PFSK-1 (cell line): Measurements from ENCODE around the gene ANKK1.

Experiments used
- FOXP2 ChIP-seq: optimal IDR thresholded peaks from 2 replicates; pipeline ENCODE3; 2011; ENCODE audit warnings: borderline replicate concordance, control low read depth, inconsistent platforms; ENCODE audit not compliant: insufficient read depth; ENCODE audit errors: extremely low read length, extremely low read depth
- POLR2AphosphoS5 ChIP-seq: IDR thresholded peaks from 2 replicates; pipeline ENCODE4 v1.6.1; 2012; ENCODE audit warnings: low read depth, mild to moderate bottlenecking, control low read depth, low read length, moderate library complexity
- SIN3A ChIP-seq: IDR thresholded peaks from 2 replicates; pipeline ENCODE4 v1.6.1; 2012; ENCODE audit warnings: mild to moderate bottlenecking, low read length, moderate library complexity, borderline replicate concordance; ENCODE audit not compliant: insufficient read depth
- TAF1 ChIP-seq: IDR thresholded peaks from 2 replicates; pipeline ENCODE4 v1.6.1; 2012; ENCODE audit warnings: low read length, control low read depth, borderline replicate concordance; ENCODE audit not compliant: insufficient read depth
- TF ChIP-seq, protein P1 (sequence below), 2 experiments: IDR thresholded peaks; 2 replicates each; pipeline versions ENCODE4 v1.6.1 to v1.8.0; 2011 to 2012; ENCODE audit warnings: low read depth in 2 of 2, low read length in 2 of 2, control low read depth in 1 of 2, inconsistent platforms in 1 of 2, mild to moderate bottlenecking in 1 of 2, moderate library complexity in 1 of 2; ENCODE audit not compliant: insufficient read depth in 1 of 2

Gene ANKK1

DNA sequence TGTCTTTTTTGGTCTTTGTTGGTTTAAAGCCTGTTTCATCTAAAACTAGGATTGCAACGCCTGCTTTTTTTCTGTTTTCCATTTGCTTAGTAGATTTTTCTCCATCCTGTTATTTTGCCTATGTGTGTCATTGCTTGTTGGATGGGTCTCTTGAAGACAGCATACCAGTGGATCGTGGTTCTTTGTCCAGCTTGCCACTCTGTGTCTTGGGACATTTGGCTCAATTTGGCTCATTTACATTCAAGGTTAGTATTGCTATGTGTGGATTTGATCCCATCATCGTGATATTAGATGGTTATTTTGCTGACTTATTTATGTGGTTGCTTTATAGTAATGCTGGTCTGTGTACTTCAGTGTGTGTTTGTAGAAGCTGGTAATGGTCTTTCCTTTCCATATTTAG, 31.4 kb upstream of the ANKK1 start:
- no peak for TF ChIP-seq FOXP2
- no peak for TF ChIP-seq POLR2AphosphoS5
- no peak for TF ChIP-seq TAF1
- no peak for TF ChIP-seq SIN3A
- TF ChIP-seq, protein P1, sequence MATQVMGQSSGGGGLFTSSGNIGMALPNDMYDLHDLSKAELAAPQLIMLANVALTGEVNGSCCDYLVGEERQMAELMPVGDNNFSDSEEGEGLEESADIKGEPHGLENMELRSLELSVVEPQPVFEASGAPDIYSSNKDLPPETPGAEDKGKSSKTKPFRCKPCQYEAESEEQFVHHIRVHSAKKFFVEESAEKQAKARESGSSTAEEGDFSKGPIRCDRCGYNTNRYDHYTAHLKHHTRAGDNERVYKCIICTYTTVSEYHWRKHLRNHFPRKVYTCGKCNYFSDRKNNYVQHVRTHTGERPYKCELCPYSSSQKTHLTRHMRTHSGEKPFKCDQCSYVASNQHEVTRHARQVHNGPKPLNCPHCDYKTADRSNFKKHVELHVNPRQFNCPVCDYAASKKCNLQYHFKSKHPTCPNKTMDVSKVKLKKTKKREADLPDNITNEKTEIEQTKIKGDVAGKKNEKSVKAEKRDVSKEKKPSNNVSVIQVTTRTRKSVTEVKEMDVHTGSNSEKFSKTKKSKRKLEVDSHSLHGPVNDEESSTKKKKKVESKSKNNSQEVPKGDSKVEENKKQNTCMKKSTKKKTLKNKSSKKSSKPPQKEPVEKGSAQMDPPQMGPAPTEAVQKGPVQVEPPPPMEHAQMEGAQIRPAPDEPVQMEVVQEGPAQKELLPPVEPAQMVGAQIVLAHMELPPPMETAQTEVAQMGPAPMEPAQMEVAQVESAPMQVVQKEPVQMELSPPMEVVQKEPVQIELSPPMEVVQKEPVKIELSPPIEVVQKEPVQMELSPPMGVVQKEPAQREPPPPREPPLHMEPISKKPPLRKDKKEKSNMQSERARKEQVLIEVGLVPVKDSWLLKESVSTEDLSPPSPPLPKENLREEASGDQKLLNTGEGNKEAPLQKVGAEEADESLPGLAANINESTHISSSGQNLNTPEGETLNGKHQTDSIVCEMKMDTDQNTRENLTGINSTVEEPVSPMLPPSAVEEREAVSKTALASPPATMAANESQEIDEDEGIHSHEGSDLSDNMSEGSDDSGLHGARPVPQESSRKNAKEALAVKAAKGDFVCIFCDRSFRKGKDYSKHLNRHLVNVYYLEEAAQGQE (IDR thresholded peaks at IDR 0.05; ENCODE audit: insufficient read depth in 1 of 2, low read depth in 2 of 2, low read length in 2 of 2) = no peak

DNA sequence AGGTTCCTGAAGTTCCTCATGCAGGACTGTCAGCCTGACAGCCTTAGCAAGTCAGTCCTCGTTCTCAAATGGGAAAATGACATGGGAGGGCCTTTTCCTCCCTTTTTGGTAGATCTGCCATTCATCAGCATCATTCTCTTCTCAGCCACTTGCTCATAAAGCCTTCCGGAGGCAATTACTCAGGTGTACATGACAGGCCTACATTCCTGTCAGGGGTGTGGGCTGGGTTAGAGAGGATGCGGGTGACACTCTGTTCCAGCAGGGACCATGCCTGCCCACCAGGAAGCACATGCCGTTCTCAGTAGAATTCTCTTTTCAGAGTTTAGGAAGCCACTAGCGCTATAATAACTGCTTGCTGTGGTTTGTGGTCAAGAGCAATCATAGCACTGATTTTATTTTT, 24.2 kb upstream of the ANKK1 start:
- TF ChIP-seq SIN3A (no peak), POLR2AphosphoS5 (no peak), TAF1 (no peak), FOXP2 (no peak)
- TF ChIP-seq, protein P1 (IDR thresholded peaks at IDR 0.05; ENCODE audit: insufficient read depth in 1 of 2, low read depth in 2 of 2, low read length in 2 of 2) = no peak

DNA sequence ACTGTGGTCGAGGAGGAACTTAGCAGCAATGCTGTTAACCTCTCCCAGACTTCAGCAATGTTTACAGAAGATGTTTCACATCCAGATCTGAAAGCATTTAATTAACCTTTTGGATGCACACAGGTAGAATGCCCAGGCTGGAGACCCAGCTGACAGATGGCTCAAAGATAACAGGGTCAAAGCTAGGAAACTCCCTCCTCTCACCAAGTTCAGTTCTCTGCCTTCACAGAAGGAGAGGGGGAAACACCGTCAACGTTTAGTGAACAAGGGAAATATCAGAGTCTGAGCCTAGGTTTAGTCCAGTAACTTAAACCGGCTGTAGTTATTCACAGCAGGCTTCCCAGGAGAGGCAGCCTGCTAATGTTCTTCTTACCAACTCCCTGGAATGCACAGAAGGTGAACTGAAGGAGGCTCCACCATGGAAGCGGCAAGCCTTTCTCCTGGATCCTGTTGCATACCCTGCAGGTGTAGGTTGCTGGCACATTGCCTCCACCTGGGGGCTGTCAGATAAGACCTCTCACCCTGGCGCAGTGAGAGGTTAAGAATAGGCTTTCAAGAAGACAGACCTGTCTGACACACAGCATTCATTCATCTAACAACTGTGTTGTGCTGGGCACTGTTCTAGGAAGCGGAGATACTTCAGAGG, 23.5 kb upstream of the ANKK1 start:
- no peak for TF ChIP-seq TAF1

DNA sequence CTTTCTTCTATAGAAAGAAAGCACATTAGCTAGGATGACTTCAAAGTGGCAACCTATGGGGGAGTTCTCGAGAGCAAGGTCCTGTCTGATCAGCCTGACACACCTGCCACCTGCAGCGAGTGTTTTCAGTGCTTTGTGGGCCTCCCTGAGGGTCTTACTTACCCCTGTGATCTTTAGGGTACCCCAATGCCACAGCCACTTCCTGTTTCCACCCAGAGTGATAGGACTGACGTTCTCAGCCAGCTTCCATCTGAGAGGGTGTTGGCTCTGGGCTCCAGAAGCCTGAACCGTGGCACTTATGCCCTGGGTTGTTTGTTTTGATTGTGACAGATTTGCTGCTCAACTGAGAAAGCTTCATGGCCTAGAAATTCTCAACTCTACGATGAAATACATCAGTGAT, 21.7 kb upstream of the ANKK1 start:
- no peak for TF ChIP-seq POLR2AphosphoS5

DNA sequence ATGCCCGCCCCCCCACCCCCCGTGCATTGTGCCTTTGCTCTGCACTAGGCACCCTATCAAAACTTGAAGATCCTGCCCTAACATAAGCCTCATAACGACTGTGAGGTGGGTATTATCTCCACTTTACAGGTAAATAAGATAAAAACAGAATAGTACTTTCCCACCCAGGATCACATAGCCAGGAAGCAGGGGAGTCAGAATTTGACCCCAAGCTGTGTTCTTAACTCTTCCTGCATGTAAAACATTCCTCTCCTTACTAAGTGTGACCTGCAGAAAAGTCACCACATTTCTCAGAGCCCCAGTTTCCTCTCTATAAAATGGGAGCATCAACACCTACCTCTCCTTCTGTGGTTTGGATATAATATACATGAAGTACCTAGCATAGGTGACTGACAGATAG, 18.2 kb upstream of the ANKK1 start:
- no peak for TF ChIP-seq FOXP2
- TF ChIP-seq, protein P1 (IDR thresholded peaks at IDR 0.05; ENCODE audit: insufficient read depth in 1 of 2, low read depth in 2 of 2, low read length in 2 of 2) = no peak
- no peak for TF ChIP-seq SIN3A
- TF ChIP-seq POLR2AphosphoS5 = no peak
- TF ChIP-seq TAF1 = no peak

DNA sequence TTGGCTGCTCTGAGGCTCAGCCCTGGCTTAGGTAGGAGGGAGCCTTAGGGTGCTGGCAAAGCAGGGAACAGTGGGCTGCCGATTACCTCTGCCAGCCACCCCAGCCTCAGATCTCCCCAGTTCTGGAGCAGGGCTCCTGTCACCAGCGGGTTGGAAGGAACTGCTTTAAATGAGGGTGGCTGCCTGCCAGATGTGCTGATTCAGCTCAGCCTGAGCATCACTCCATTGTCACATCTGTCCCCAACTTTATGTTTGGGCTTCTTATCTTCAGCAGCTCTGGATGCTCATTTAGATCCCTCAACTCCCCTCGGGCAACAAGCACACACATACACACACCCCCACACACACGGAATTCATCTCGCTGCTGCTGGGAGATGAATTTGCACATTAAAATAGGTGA, 16.9 kb upstream of the ANKK1 start:
- TF ChIP-seq TAF1 = no peak
- no peak for TF ChIP-seq POLR2AphosphoS5
- no peak for TF ChIP-seq SIN3A
- no peak for TF ChIP-seq FOXP2
- TF ChIP-seq, protein P1 (IDR thresholded peaks at IDR 0.05; ENCODE audit: insufficient read depth in 1 of 2, low read depth in 2 of 2, low read length in 2 of 2) = no peak
